Smooth muscle cell (in vitro differentiated cells): ENCODE measurements around the gene DPF3. TPM values are rescaled to one million over a fixed set of nuclear protein-coding genes. Genes with fewer than 3 reads are reported as not detected.
A peak's percentile ranks its signal among the peaks of the same experiment; 100 is the strongest.

Source experiments
- DNase-seq: peaks from one replicate; lab custom pipeline; 2025; ENCODE audit not compliant: unreplicated experiment; lab: John Stamatoyannopoulos, UW
- H2AFZ ChIP-seq: fragments of 200-600 bp; sonication (generic); 2 replicates; pipeline ENCODE4 v1.6.0; 2016; ENCODE audit warnings: antibody characterized with exemption, low read depth, mild to moderate bottlenecking
- H3F3A ChIP-seq: fragments of 200-600 bp; sonication (generic); 2 replicates; pipeline ENCODE4 v1.6.0; 2017; ENCODE audit warnings: antibody characterized with exemption, low read depth
- H3K27ac ChIP-seq: fragments of 200-600 bp; sonication (generic); 2 replicates; pipeline ENCODE4 v1.5.1; 2016; ENCODE audit warnings: low read depth, mild to moderate bottlenecking
- H3K27me3 ChIP-seq: fragments of 200-600 bp; sonication (generic); 2 replicates; pipeline ENCODE4 v1.6.1; 2016; ENCODE audit warnings: low read depth, mild to moderate bottlenecking
- H3K36me3 ChIP-seq: fragments of 200-600 bp; sonication (generic); 2 replicates; pipeline ENCODE4 v1.5.1; 2016; ENCODE audit warnings: low read depth
- H3K4me1 ChIP-seq: fragments of 200-600 bp; sonication (generic); 2 replicates; pipeline ENCODE4 v1.5.1; 2016; ENCODE audit warnings: low read depth
- H3K4me2 ChIP-seq: fragments of 200-600 bp; sonication (generic); 2 replicates; pipeline ENCODE4 v1.6.0; 2016; ENCODE audit warnings: mild to moderate bottlenecking
- H3K4me3 ChIP-seq: fragments of 200-600 bp; sonication (generic); 2 replicates; pipeline ENCODE4 v1.5.1; 2016; ENCODE audit warnings: mild to moderate bottlenecking
- H3K79me2 ChIP-seq: fragments of 200-600 bp; sonication (generic); 2 replicates; pipeline ENCODE4 v1.6.0; 2016; ENCODE audit warnings: low read depth, mild to moderate bottlenecking
- H3K9ac ChIP-seq: fragments of 200-600 bp; sonication (generic); 2 replicates; pipeline ENCODE4 v1.6.0; 2016; ENCODE audit warnings: low read depth
- H3K9me3 ChIP-seq: fragments of 200-600 bp; sonication (generic); replicated peaks from 2 replicates; pipeline ENCODE4 v1.5.1; 2016; ENCODE audit warnings: low read depth
- H4K20me1 ChIP-seq: fragments of 200-600 bp; sonication (generic); 2 replicates; pipeline ENCODE4 v1.6.0; 2016; ENCODE audit warnings: low read depth
- CTCF ChIP-seq: fragments of 200-600 bp; sonication (generic); IDR thresholded peaks from 2 replicates; pipeline ENCODE4 v1.5.1; 2017; ENCODE audit warnings: borderline replicate concordance, mild to moderate bottlenecking, antibody characterized with exemption; ENCODE audit not compliant: insufficient read depth, poor library complexity, severe bottlenecking
- WGBS: methylation state at CpG from one replicate; pipeline ENCODE4 v1.1.7; 2016; ENCODE audit warnings: low lambda C conversion rate; 5-methylcytosine and 5-hydroxymethylcytosine counted together
- polyA plus RNA-seq: library from polyadenylated mRNA; unstranded; fragments of >200 nt; fragmentation: Nextera tagmentation; extraction: Ambion mirVana; gene quantifications from 2 replicates; pipeline ENCODE4 v1.2.1, GENCODE V29; 2016
- total RNA-seq: library from RNA; depleted of rRNA; stranded (reverse); fragments of >200 nt; gene quantifications from 2 replicates; pipeline ENCODE4 v1.2.3, GENCODE V29; 2014

The DPF3 gene
- total and polyA plus RNA-seq, 2 experiments from 2014 or later, result 4.9 to 12.6 TPM

DNA sequence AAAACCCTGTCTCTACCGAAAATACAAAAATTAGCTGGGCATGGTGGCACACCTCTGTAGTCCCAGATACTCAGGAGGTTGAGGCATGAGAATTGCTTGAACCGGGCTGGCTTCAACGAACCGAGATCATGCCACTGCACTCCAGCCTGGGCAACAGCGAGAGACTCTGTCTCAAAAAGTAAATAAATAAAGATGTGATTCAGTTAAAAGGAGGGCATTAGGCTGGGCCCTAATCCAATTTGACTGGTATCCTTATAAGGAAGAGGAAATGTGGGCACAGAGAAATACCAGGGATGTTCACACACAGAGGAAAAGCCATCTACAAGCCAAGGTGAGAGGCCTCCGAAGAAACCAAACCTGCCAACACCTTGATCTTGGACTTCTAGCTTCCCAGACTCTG lies 22.3 kb upstream of the DPF3 start:
- H3K4me3 ChIP-seq, result no peak overlapping the region
- H2AFZ ChIP-seq, result no peak overlapping the region
- H3K27me3 ChIP-seq, result no peaks in the 10 kb centered on the region
- DNase-seq, result no peak
- H3K4me1 ChIP-seq, result no peaks in the 10 kb centered on the region
- WGBS, result 65% methylated on average over 6 of the region's 6 CpGs
- no peaks in the 10 kb centered on the region for H3K79me2 ChIP-seq
- no peak overlapping the region for H3K27ac ChIP-seq
- no peak for TF ChIP-seq CTCF
- no peak overlapping the region for H3K4me2 ChIP-seq
- H3K9ac ChIP-seq, result no peak overlapping the region
- no peaks in the 10 kb centered on the region for H3K9me3 ChIP-seq
- no peaks in the 10 kb centered on the region for H3F3A ChIP-seq
- H3K36me3 ChIP-seq, result no peaks in the 10 kb centered on the region
- no peaks in the 10 kb centered on the region for H4K20me1 ChIP-seq

DNA sequence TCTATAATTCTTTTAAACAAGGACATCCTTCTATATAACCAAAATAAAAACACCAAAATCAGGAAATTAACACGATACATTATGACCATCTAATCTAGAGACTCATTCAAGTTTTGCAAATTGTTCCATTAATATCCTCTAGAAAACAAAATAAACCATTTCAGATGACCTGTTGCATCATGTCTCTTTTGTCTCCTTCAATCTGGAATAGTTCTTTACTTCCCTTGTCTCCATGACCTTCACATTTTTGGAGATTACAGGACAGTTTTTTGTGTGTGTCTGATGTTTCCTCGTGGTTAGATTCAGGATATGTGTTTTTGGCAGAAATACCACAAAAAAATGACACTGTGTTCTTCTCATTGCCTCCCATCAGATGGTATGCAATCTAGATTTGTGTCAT lies 19.9 kb upstream of the DPF3 start:
- Histone ChIP-seq H3K27ac (no peak overlapping the region), H3K9ac (no peak overlapping the region), H3K27me3 (no peaks in the 10 kb centered on the region), H3K4me3 (no peak overlapping the region), H3F3A (peaks cover 5% of the 10 kb centered on the region), H2AFZ (no peak overlapping the region), H3K36me3 (no peaks in the 10 kb centered on the region), H3K79me2 (no peaks in the 10 kb centered on the region), H3K4me2 (no peak overlapping the region), H4K20me1 (no peaks in the 10 kb centered on the region), H3K4me1 (no peaks in the 10 kb centered on the region), H3K9me3 (no peaks in the 10 kb centered on the region)
- no peak for DNase-seq
- WGBS, result 80% methylated on average over 2 of the region's 2 CpGs
- TF ChIP-seq CTCF, result no peak

GRCh38 chr14:72909163-72909562 lies 15.3 kb upstream of the DPF3 start:
- Histone ChIP-seq H3K4me2 (no peak overlapping the region), H3K9me3 (no peaks in the 10 kb centered on the region), H2AFZ (peak overlapping the region; percentile 44), H3K9ac (no peak overlapping the region), H3K36me3 (no peaks in the 10 kb centered on the region), H3K27me3 (no peaks in the 10 kb centered on the region), H4K20me1 (no peaks in the 10 kb centered on the region), H3K4me1 (peaks cover 10% of the 10 kb centered on the region), H3K4me3 (no peak overlapping the region), H3F3A (peaks cover 16% of the 10 kb centered on the region), H3K27ac (peak overlapping the region; percentile 47), H3K79me2 (no peaks in the 10 kb centered on the region)
- no peak for TF ChIP-seq CTCF
- DNase-seq, result no peak
- 80% methylated on average over 5 of the region's 5 CpGs for WGBS

DNA sequence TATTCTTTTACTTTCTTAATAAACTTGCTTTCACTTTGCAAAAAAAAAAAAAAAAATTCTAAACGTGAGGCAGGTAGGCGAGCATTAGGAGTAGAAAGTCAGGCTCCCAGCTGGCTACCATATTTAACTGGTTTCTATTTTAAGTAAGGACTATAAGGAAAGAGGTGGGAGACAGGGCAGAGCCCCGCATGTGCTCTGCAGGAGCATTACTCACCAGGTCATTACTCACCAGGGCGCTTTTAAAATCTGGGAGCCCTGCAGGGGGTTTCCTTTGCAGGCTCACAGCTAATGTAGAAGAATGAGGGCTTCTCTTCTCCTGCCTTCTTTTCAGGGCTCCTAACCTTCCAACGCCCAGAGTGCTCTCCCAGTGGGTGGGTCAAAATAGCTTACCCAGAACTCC lies 14.0 kb upstream of the DPF3 start:
- no peaks in the 10 kb centered on the region for H3K36me3 ChIP-seq
- H3K4me3 ChIP-seq, result no peak overlapping the region
- H3K9ac ChIP-seq, result no peak overlapping the region
- no peak for TF ChIP-seq CTCF
- H4K20me1 ChIP-seq, result no peaks in the 10 kb centered on the region
- H3K4me2 ChIP-seq, result peak overlapping the region; percentile 63
- 10% methylated on average over 5 of the region's 5 CpGs for WGBS
- no peaks in the 10 kb centered on the region for H3K79me2 ChIP-seq
- peaks cover 10% of the 10 kb centered on the region for H3K4me1 ChIP-seq
- peaks cover 20% of the 10 kb centered on the region for H3F3A ChIP-seq
- no peaks in the 10 kb centered on the region for H3K27me3 ChIP-seq
- H3K27ac ChIP-seq, result peak overlapping the region; percentile 42
- no peak for DNase-seq
- no peaks in the 10 kb centered on the region for H3K9me3 ChIP-seq
- no peak overlapping the region for H2AFZ ChIP-seq
